ENCODE measurements around the gene ELP2.
"Not testable (repeated sequence)": the region's sequence is repeated elsewhere in the genome, so short reads cannot be mapped to it uniquely, and the experiment has no call there.

The ELP2 gene

GRCh38 chr18:36207303-36207702 is 77.6 kb downstream of the ELP2 start:
- no peak for DNase-seq (ENCODE audit: low spot score)
- TF ChIP-seq CTCF (conservative IDR thresholded peaks at IDR 0.05; ENCODE audit: low read depth): no peak
- ChIA-PET CTCF (no interaction called here), POLR2A (ENCODE audit: low non-redundant PET) (no interaction called here)
- no peak overlapping the region for H3K27ac ChIP-seq

- CTCF ChIA-PET; DNase-seq (ENCODE audit: low spot score); POLR2A ChIA-PET (ENCODE audit: low non-redundant PET); H3K27ac ChIP-seq: not testable (repeated sequence)
Measured at GRCh38 chr18:36207969-36208368, 78.3 kb downstream of the ELP2 start.

- DNase-seq (ENCODE audit: low spot score): no peak
- POLR2A ChIA-PET (ENCODE audit: low non-redundant PET): no interaction called here
- H3K27ac ChIP-seq: no peak overlapping the region
- CTCF ChIA-PET: no interaction called here
- TF ChIP-seq CTCF (conservative IDR thresholded peaks at IDR 0.05; ENCODE audit: low read depth): no peak
Measured at GRCh38 chr18:36211612-36212065, 81.9 kb downstream of the ELP2 start.

- peak overlapping the region; percentile 11; the same call in 1 of the 2 replicates for H3K27ac ChIP-seq
- DNase-seq (ENCODE audit: low spot score): no peak
- TF ChIP-seq CTCF (conservative IDR thresholded peaks at IDR 0.05; ENCODE audit: low read depth): no peak
- ChIA-PET POLR2A (ENCODE audit: low non-redundant PET) (no interaction called here), CTCF (no interaction called here)
Measured at GRCh38 chr18:36212301-36213171, 82.8 kb downstream of the ELP2 start.

- no peak for DNase-seq (ENCODE audit: low spot score)
- no peak for TF ChIP-seq CTCF (conservative IDR thresholded peaks at IDR 0.05; ENCODE audit: low read depth)
- no peak overlapping the region for H3K27ac ChIP-seq
- ChIA-PET POLR2A (ENCODE audit: low non-redundant PET) (no interaction called here), CTCF (no interaction called here)
Measured at GRCh38 chr18:36214811-36215210, 85.1 kb downstream of the ELP2 start.

GRCh38 chr18:36215577-36215976 is 85.9 kb downstream of the ELP2 start:
- CTCF ChIA-PET: no interaction called here

More at GRCh38 chr18:36215577-36215976, 85.9 kb downstream of the ELP2 start:
- POLR2A ChIA-PET (ENCODE audit: low non-redundant PET): no interaction called here
- DNase-seq (ENCODE audit: low spot score): no peak
- H3K27ac ChIP-seq: no peak overlapping the region
- TF ChIP-seq CTCF (conservative IDR thresholded peaks at IDR 0.05; ENCODE audit: low read depth): no peak

Data from RWPE1 (cell line).